A172 (cell line): ENCODE results near the gene CALML3. TPM values are rescaled to one million over a fixed set of nuclear protein-coding genes. Genes with fewer than 3 reads are reported as not detected.
"Not testable (repeated sequence)": the region's sequence is repeated elsewhere in the genome, so short reads cannot be mapped to it uniquely, and the experiment has no call there.

Experiments used
- DNase-seq: peaks from one replicate; pipeline ENCODE4 v3.0.0-alpha.2; 2015; ENCODE audit warnings: low spot score
- total RNA-seq: library from RNA; depleted of rRNA; stranded (reverse); fragments of >200 nt; shearing (Covaris generic); gene quantifications from 2 replicates; pipeline ENCODE4 v1.2.3, GENCODE V29; 2014; rRNA removed

CALML3 gene
- not detected in 2 replicates for total RNA-seq

- no peak for DNase-seq
Measured at GRCh38 chr10:5524641-5525560, at the start of gene CALML3. Gene CALML3 (plus strand): TSS chr10:5524961. CDS start chr10:5525086, 125 bp downstream.

GRCh38 chr10:5475088-5475487 lies 49.7 kb upstream of the CALML3 start:
- not testable (repeated sequence) for DNase-seq

- DNase-seq: not testable (repeated sequence)
Measured at GRCh38 chr10:5475974-5476807, 48.6 kb upstream of the CALML3 start.

- DNase-seq: no peak
Measured at GRCh38 chr10:5476918-5477525, 47.7 kb upstream of the CALML3 start.

GRCh38 chr10:5477948-5478693 lies 46.6 kb upstream of the CALML3 start:
- DNase-seq: no peak

GRCh38 chr10:5478694-5479305 lies 46.0 kb upstream of the CALML3 start:
- DNase-seq: no peak

GRCh38 chr10:5479481-5480161 lies 45.1 kb upstream of the CALML3 start:
- no peak for DNase-seq

GRCh38 chr10:5480162-5480941 lies 44.4 kb upstream of the CALML3 start:
- no peak for DNase-seq

- no peak for DNase-seq
Measured at GRCh38 chr10:5481121-5481520, 43.6 kb upstream of the CALML3 start.

- DNase-seq: no peak
Measured at GRCh38 chr10:5482016-5482415, 42.7 kb upstream of the CALML3 start.

- DNase-seq: peak; percentile 6
Measured at GRCh38 chr10:5484205-5484604, 40.6 kb upstream of the CALML3 start.

GRCh38 chr10:5485290-5485689 lies 39.5 kb upstream of the CALML3 start:
- no peak for DNase-seq

- DNase-seq: no peak
Measured at GRCh38 chr10:5485948-5486852, 38.6 kb upstream of the CALML3 start.

- DNase-seq: no peak
Measured at GRCh38 chr10:5486853-5487235, 37.9 kb upstream of the CALML3 start.

- DNase-seq: no peak
Measured at GRCh38 chr10:5488272-5489161, 36.2 kb upstream of the CALML3 start.

GRCh38 chr10:5490032-5490431 lies 34.7 kb upstream of the CALML3 start:
- no peak for DNase-seq

GRCh38 chr10:5490698-5491464 lies 33.9 kb upstream of the CALML3 start:
- DNase-seq: no peak
